Measurements from ENCODE around the gene LCNL1.

Gene LCNL1

DNA sequence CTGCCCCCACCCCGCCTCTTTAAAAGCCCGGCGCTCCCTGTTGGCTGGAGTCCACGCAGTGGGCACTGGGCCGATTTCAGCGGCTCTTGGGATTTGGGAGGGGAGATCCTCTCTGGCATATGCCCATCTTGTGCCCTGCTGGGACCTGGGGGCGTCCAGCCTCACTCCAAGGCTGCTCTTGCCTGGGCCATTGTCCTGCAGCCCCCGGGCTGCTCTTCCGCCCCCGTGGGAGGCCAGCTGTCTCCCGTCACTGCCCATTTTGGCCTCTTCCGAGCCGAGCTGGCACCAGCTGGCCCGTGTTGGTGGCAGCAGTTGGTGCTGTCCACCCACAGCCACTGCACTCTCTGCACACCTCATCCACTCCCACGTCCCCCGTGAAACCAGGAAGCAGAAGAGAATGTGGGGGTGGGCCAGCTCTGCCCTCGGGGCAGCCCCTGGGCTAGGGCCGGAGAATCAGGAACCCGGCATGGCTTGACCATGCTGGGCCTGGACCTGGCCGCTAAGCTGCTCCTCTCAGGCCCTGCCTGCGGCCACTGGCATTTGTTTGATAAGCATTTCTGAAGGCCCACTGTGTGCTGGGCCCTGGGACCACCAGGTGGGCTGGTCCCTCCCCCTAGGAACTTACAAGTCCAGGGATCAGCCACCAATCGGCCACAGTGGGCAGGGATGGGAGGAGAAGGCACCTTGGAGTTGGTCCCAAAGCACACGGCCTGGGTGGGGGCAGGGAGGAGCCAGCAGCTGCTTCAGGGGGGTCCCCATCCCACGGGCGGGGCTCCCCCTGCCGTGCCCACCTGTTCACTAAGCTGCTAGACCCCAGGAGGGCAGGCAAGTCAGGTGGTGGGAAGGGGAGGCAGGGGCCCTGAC, 35.5 kb upstream of the LCNL1 start:
- DNase-seq (ENCODE audit: low read depth): no peak

DNA sequence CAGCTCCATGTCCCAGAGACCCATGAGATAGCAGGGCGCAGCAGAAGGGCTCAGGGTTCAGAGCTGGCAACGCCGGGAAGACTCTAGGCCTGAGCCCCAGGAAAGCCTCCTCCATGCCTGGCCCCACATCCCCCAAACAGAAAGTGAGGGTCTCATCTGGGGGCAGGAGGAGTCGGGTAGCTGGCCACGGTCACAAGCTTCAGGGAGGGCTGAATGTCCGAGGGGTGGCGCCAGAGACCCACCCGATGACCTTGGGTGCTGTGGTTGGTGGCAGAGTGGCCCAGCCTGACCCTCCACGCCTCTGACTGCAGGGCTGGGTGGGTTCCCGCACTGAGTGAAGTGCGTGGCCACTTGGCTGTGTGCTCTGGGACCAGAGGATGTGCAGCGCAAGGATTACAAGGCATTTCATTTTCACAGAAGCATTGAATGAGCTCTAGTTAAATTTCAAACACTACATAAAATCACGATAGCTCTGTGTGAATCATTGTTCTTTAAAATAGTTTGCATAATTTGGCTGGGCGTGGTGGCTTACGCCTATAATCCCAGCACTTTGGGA, 34.8 kb upstream of the LCNL1 start:
- DNase-seq (ENCODE audit: low read depth): no peak

GRCh38 chr9:136949239-136949816, 33.5 kb upstream of the LCNL1 start:
- no peak for DNase-seq (ENCODE audit: low read depth)

GRCh38 chr9:136949817-136950655, 32.8 kb upstream of the LCNL1 start:
- DNase-seq (ENCODE audit: low read depth): peak; percentile 95

- DNase-seq (ENCODE audit: low read depth): no peak
Measured at GRCh38 chr9:136950656-136951276, 32.0 kb upstream of the LCNL1 start.

DNA sequence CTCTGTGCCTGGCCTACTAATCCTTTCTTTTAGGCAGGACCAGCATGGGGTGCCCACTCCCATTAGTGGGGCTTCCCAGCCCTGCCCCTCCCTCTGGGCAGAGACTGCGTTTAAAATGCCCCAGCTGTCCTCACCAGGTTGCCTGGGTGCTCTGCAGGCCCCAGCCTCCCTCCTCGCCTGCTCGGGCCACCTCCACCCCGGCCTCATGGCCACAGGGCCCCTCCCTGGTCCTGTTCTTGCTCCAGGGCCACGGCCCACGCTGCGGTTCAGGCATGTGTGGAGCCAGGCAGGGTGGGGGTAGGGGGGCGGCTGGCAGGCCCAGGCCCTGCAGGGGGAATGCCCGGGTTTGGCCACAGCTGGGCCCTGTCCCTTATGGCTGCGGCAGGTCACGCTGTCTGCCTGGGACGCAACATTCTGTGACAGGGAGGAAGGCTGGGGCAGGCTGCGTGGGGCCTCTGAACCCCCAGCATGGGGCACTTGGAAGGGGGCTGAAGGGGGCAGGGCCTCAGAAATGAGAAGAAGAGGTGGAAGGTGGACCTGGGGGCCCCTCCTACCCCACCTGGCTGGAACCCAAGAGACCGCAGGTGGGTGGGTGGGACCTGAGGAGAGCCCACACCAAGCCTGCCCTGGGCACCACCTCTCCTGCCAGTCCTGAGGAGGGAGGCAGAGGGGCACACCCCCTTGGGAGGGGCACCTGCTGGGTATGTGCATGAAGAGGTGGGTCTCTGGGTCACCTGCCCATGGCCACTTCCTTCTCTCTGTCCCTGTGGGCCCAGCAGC, 31.1 kb upstream of the LCNL1 start, which contains the start of gene LCN12:
LCN12 (plus strand) TSS at position 733 of the 780 bp plus-strand sequence. CDS start 55 bp downstream, outside the sequence.
- no peak for DNase-seq (ENCODE audit: low read depth)

DNA sequence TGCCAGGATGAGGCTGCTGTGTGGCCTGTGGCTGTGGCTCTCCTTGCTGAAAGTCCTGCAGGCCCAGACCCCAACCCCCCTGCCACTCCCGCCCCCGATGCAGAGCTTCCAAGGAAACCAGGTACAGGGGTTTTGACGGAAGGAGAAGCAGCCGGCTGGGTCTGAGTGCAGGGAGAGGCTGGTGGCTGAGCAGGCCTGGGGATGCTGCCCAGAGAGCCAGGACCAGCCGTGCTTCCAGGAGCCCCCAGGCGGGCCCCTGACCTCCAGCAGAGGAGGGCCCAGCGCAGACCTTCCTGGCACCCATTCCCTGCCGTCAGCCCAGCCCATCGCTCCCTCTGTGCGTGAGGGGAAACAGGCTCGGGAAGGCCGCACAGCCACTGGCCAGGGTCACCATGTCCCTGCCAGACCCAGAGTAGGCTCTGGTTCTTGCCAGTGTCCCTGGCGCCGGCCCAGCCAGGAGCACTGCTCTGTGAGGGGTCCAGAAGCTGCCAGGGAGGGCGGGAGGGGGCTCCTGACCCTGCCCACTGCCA, 30.4 kb upstream of the LCNL1 start:
- no peak for DNase-seq (ENCODE audit: low read depth)

DNA sequence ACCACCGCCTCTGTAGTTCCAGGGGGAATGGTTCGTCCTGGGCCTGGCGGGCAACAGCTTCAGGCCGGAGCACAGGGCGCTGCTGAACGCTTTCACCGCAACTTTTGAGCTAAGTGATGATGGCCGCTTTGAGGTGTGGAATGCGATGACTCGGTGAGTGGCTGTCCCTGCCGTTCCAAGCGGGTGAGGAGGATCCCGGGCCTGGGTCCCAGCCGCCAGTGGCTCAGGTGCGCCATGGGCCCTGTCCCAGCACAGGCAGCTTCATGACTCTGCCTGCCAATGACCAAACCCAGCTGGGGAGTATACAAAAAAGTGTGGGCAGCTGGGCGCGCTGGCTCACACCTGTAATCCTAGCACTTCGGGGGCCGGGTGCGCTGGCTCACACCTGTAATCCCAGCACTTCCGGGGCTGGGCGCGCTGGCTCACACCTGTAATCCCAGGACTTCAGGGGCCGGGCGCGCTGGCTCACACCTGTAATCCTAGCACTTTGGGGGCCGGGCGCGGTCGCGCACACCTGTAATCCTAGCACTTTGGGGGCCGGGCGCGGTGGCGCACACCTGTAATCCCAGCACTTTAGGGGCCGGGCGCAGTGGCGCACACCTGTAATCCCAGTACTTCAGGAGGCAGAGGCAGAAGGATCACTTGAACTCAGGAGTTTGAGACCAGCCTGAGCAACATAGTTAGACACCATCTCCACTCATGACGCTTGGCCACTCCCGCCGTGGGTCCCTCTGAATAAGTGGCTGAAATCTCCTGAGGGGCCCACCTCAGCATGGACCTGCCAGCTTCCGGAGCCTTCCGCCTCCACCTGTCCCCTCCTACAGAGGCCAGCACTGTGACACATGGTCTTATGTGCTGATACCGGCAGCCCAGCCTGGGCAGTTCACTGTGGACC, 29.7 kb upstream of the LCNL1 start:
- DNase-seq (ENCODE audit: low read depth): no peak

- DNase-seq (ENCODE audit: low read depth): no peak
Measured at GRCh38 chr9:136953771-136954269, 29.0 kb upstream of the LCNL1 start.

DNA sequence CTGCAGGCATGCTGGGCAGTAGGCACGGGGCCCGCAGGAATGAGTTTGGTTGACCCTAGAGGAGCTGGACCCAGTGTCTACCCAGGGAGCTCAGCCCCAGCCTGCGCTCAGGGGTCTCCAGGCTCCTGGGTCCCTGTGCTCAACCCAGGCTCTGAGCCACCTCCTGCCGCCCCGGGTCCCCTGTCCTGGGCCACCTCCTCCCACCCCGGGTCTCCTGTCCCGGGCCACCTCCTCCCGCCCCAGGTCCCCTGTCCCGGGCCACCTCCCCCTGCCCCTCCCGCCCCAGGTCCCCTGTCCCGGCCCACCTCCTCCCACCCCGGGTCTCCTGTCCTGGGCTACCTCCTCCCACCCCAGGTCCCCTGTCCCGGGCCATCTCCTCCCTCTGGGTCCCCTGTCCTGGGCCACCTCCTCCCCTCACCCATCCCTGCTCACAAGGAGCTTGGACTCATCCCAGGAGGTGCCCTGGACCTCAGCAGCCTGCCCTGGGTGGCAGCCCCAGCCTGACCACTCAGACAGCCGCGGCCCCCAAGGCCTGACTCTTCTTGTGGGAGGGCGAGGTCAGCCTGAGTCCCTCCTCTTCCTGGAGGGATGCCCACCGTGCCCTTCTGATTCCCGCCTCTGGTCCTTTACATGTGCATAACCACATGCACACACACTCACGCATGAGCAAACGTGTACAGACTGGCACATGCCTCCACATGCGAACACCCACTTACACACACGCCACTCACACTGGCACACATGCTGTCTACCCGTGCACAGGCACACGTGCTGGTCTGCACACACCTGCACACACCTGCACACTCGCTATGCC, 28.3 kb upstream of the LCNL1 start:
- DNase-seq (ENCODE audit: low read depth): no peak

DNA sequence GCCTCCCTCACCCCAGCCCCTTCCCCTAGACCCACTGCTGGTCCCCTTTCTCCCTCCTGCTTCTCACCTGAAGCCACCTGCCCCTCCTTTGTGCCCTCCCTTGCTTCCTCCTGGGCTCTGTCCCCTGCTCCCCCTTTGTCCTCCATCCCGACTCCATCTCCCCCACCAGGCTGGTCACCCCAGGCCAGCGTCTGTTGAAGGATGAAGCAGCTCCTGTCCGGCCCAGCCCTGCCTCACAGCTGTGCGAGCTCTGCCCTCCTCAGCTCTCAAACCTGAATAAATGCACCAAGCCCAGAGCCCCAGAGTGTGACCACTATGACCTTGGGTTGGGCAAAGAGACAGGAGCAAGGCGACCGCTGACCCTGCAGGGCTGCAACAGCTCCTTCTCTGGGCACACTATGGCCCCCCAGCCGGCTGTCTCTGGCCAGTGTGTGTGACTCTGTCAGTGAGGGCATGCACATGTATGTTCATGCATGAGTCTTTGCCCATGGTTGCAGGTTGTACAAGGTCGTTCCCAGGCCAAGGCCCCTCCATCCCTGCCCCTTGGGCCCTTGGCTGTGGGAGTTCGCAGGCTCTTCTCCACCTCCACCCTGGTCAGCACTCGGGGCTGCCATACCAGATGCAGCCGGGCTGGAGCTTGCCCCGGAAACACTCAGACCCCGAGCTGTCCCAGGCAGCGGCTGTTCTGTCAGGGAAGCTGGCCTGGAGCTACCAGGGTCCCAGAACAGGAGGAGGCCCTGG, 27.4 kb upstream of the LCNL1 start:
- DNase-seq (ENCODE audit: low read depth): no peak

- DNase-seq (ENCODE audit: low read depth): no peak
Measured at GRCh38 chr9:136955943-136956335, 26.9 kb upstream of the LCNL1 start.

DNA sequence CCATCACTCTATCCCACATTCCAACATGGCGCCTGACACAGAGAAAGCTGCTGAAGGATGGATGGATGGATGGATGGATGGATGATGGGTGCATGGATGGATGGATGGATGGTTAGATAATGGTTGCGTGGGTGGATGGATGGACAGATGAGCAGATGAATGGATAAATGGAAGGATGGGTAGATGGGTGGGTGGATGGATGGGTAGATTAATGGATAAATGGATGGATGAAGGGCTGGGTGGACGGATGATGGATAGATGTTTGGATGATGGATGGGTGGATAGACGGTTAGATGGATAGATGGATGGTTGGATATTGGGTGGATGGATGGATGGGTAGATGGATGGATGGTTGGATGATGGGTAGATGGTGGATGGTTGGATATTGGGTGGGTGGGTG, 26.2 kb upstream of the LCNL1 start:
- DNase-seq (ENCODE audit: low read depth): no peak

DNA sequence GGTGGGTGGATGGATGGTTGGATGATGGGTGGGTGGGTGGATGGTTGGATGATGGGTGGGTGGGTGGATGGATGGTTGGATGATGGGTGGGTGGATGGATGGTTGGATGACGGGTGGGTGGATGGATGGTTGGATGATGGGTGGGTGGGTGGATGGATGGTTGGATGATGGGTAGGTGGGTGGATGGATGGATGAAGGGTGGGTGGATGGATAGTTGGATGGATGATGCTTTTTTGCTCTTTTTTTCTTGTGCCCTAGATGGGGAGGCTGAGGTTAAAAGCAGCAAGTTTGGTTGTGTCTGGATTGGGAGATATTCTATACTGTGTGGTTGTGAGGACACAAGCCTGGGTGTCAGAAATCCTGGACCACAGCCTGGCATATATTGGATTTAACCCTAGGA, 25.3 kb upstream of the LCNL1 start:
- no peak for DNase-seq (ENCODE audit: low read depth)

DNA sequence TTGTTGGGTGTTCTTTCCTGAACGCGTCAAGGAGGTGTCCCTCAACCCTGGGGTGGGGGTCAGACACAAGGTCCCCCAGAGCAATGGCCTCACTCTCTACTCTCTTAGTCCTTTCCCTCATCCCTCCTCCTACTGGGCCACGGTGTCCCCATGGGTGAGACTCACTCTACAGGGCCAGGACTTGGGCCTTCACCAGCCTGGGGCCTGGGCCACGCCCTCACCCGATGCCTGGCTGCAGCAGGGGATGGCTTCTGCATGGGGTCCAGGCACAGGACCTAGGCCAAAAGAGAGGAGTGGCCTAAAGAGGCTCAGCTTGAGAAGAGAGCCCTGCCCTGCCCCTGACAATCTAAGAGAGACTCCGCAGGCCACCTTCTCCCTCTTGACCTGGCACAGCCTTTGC, 24.9 kb upstream of the LCNL1 start:
- DNase-seq (ENCODE audit: low read depth): no peak

DNA sequence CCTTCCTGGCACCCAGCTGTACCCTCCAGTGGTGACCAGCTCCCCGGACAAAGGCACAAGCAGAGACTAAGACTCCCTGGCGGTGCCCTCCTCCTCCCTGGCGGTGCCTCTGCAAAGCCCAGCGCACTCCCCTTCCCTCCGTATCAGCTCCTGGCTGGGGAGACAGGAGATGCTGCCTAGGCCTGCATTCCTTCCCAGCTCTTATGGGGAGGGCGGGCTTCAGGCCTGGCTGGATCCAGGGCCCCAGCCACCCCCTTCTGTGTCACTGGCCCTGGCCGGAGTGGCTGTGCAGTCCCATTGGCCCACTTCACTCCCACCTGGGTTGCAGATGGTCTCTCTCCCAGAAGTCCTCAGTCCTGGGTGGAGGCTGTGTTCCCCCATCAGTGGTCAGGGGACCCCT, 24.3 kb upstream of the LCNL1 start:
- no peak for DNase-seq (ENCODE audit: low read depth)

DNA sequence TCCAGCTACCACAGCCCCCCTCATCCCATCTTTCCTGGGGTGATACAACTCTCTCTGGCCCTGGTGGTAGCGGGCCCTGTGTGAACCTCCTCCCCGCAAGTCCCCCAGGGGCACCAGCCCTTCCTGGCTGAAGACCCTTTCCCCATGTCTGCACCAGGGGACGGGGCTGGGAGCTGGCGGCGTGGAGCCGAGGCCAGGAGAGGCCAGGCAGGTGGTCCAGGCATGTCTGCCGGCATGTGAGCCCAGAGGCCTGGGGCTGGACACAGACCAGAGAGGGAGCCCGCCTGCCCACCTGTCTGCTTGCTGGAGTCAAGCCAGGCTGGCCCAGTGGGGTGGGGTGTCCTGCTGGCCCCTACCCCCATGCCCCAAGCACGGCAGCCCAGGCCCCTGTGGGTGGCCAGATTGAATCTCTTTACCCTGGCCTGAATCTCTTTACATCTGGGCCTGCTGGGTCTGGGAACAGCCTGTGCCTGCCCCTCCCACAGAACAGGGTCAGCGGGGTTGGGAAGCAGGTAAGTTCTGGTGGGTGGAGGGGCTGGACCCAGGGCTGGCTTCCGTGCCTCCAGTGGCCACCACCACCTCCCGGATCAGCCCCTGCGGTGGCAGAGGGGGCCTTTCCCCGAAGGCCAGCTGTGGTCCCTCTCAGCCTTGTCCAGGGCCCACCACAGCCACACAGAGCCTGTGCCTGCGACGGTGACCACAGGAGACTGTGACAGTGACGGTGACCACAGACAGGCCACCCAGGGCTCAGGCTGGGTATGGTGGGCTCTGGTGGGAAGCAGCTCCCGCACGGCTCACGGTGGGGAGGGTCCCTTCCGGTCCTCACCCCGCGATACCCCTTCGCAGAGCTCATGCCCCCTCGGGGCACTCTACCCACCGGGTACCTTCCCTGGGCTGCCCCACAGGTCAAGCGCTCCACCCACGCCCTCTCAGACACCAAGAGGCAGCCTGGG, 23.6 kb upstream of the LCNL1 start:
- no peak for DNase-seq (ENCODE audit: low read depth)

All from stimulated activated CD8-positive, alpha-beta memory T cell treated with anti-CD3 and anti-CD28 coated beads, Interleukin-12 subunit alpha, Interleukin-12 subunit beta, amount 100 ng/mL, for 4 hours (primary cell).